GM19397 (cell line): ENCODE data around the gene CLDN24.

Experiments used
- ATAC-seq: cut with Tn5 transposase; IDR thresholded peaks from one replicate; pipeline ENCODE4 v1.9.1; 2021; ENCODE audit warnings: mild to moderate bottlenecking, moderate library complexity; ENCODE audit not compliant: unreplicated experiment

CLDN24 gene

GRCh38 chr4:183322326-183322725, at the start of gene CLDN24:
Gene CLDN24 (minus strand): TSS chr4:183322426. CDS start chr4:183322426, 0 bp downstream.
- ATAC-seq, result no peak

GRCh38 chr4:183370786-183371185, 48.6 kb upstream of the CLDN24 start:
- ATAC-seq, result no peak

DNA sequence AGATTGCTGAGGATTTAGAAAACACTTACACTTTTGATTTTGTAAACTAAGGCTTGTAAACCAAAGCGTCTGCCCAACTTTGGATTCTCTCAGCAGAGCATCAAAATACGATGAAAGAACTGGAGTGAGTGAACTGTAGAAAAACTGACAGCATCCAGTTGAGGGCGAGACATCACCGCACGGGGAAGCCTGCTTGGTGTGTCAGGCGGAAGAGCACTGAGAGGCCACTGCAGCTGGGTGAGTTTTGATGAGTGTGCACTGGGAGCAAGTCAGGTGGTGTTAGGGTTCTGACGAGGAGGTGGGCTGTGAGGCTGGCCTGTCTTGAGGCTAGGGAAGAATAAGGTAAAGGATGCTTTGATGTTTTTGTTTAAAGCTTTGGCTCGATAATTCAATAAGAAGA, 46.8 kb upstream of the CLDN24 start:
- no peak for ATAC-seq

- no peak for ATAC-seq
Measured at GRCh38 chr4:183366206-183366835, 44.1 kb upstream of the CLDN24 start.

GRCh38 chr4:183364025-183364424, 41.8 kb upstream of the CLDN24 start:
- ATAC-seq, result no peak

GRCh38 chr4:183362916-183363542, 40.8 kb upstream of the CLDN24 start:
- ATAC-seq, result no peak

- no peak for ATAC-seq
Measured at GRCh38 chr4:183362036-183362435, 39.8 kb upstream of the CLDN24 start.

- ATAC-seq, result no peak
Measured at GRCh38 chr4:183360161-183360919, 38.1 kb upstream of the CLDN24 start.

- ATAC-seq, result no peak
Measured at GRCh38 chr4:183358215-183358755, 36.1 kb upstream of the CLDN24 start.

DNA sequence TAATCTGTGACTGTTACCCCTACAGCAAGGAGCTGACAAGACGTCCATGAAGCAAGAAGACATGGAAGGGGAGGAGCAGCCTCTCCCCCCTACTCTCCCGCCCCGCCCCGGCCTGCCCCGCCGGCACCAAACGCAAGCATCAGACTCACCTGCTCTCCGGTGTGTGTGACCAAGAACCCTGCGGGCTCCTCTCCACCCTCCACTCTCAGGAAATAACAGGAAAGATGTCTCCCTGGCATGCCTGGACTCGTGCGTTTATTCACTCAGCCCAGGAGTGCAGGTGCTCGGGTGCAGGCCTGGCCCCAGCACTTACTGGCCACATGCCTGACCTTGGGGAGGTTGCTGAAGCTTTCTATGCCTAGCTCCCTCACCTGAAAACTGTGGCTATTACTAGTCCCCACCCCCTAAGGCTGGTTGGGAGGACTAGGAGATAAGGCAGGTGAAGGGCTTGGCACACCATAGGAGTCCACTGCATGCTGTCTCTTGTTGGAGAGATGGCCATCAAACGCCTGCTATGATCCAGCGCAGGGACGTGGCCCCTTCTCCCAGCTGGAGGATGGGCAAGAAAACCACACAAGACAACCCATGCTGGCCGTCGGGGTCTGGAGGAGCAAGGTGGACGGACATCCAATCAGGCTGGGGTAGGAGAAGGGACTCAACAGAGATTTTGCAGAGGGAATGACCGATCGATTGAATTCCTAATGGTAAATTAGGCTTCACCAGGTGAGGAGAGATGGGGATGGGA, 34.9 kb upstream of the CLDN24 start:
- ATAC-seq, result no peak

- no peak for ATAC-seq
Measured at GRCh38 chr4:183356173-183356830, 34.1 kb upstream of the CLDN24 start.

DNA sequence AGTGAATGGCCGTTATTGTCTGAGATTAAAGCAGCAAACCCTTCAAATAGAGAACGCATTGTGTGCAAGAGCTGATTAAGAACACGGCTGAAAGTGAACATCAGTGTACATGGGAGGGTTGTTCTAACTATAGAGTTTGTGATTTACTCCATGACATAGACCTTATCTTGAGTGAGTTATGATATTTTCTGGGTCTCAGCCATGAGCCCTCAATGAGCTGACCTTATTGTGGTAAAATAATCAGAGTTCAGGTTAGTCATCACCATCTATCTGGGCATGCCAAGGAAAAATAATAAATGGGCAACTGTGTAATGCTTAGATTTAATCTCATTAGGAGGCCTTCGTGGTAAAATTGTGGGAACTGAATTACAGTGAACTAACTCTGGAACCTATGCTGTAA, 33.2 kb upstream of the CLDN24 start:
- ATAC-seq, result no peak

- no peak for ATAC-seq
Measured at GRCh38 chr4:183354219-183354618, 32.0 kb upstream of the CLDN24 start.

GRCh38 chr4:183353557-183353956, 31.3 kb upstream of the CLDN24 start:
- ATAC-seq, result no peak

DNA sequence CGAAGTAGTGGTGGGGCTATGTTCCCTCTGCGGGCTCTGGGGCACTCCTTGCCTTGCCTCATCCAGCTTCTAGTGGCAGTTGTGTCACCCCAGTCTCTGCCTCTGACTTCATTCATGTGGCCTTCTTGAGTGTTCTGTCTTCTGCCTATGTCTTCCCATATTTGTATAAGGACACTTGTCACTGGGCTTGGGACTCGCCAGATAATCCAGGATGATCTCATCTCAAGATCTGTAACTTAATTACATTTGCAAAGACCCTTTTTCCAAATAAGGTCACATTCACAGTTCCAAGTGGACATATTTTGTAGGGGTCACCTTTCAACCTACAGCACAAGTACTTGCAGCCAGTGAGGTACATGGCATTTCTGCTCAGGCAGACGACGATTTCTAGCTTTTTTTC, 30.3 kb upstream of the CLDN24 start:
- no peak for ATAC-seq

DNA sequence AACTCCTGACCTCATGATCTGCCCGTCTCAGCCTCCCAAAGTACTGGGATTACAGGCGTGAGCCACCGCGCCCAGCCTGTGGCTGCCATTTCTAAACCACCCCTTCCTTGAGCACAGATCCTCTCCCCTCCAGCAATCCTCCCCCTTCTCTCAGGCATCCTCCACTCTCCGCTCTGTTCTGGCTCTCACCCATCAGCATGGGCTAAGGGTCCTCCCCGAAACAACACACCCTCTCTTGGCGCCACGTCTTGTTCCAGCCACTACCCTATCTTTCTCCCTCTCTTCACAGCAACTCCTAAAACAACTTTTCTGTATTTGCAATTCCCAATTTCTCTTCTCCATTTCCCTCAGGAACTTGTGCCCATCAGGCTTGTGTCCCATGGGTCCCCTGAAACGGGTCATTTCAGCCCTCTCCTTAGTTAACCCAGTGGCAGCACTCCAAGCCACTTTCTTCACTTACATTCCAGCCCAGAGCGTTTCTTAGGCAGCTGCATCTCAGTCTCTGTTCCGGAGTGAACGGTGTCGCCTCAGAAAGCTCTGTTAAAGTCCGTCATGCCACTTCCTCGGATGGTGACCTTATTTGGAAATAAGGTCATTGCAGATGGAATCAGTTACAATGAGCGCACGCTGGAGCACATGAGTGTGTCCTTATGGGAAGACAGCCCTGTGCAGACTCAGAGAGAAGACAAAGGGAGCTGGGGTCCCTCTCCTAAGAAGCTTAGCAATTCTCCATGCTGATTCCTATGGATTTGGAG, 28.3 kb upstream of the CLDN24 start:
- ATAC-seq, result no peak

DNA sequence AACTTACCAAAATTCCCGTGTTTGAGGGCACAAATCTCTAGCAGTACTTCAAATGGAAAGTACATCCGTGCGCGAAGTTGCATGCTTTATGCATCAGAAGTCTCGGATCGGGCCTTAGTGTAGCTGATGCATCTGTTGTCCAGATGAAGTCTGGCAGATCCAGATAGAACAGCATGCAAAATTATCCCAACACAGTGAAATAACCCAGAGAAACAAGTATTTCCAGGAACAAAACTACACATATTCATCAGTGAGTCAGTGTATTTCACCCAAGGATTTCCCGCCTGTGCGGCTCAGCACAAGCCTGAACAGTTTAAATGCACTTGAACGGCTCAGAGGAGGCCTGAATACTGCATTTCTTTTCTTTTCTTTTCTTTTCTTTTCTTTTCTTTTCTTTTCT, 27.4 kb upstream of the CLDN24 start:
- ATAC-seq, result no peak

- no peak for ATAC-seq
Measured at GRCh38 chr4:183348706-183349659, 26.8 kb upstream of the CLDN24 start.

DNA sequence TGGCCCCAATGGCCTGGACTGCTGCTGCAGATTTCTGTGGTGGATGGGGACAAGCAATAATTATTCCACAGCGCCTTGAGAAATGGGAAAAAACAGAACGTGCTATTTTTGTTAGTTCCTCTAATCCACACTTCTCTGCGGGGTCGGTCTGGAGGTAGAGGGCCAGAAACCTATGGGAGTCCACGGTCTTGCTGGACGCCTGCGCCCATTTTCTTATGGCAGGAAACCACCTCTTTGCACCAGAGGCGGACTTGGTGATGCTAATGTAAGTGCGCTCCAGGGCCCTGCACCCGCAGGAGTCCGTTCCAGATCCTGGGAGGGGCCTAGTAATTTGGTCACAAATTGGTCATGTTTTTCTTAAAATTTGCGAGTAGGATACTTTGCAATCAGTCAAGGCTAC, 25.9 kb upstream of the CLDN24 start:
- ATAC-seq, result no peak
